HG03354 (cell line): Measurements from ENCODE around the gene AXIN1.
"Not testable (repeated sequence)": the region's sequence is repeated elsewhere in the genome, so short reads cannot be mapped to it uniquely, and the experiment has no call there.

Experiments used
- ATAC-seq: cut with Tn5 transposase; IDR thresholded peaks from one replicate; pipeline ENCODE4 v1.9.1; 2021; ENCODE audit warnings: mild to moderate bottlenecking; ENCODE audit not compliant: unreplicated experiment, poor library complexity, severe bottlenecking

AXIN1 gene

GRCh38 chr16:339680-340079 is 12.8 kb downstream of the AXIN1 start:
- ATAC-seq = no peak

DNA sequence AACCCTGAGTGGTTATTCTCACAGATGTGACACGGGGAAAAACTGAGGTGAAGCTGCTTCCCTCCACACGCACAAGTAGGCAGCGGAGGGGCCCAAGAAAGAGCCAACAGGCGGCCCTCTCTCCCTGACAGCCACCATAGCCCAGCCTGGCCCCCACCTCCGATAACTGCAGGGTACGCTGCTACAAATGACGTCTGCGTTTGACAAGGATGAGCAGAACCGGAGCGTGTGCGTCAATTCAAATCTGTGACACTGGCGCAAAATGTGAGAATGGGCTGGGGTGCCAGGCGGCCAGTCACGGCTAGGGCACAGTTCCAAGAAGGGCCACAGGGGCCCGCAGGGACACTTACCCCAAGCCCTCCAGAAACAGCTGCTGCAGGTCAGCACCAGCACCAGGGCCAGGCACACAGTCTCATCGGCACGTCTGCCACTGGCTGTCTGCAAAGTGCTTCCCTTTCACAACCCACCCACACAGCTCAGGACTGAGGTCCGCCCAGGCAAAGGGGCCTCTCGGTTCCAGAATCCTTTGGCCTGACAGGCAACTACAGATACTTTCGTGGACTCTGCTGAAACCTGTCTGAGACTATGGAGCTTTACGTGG is 14.4 kb downstream of the AXIN1 start:
- no peak for ATAC-seq

GRCh38 chr16:337437-337836 is 15.1 kb downstream of the AXIN1 start:
- no peak for ATAC-seq

- no peak for ATAC-seq
Observed at GRCh38 chr16:336269-336668, 16.3 kb downstream of the AXIN1 start.

GRCh38 chr16:334861-335632 is 17.5 kb downstream of the AXIN1 start:
- ATAC-seq = not testable (repeated sequence)

GRCh38 chr16:334164-334832 is 18.2 kb downstream of the AXIN1 start:
- ATAC-seq = not testable (repeated sequence)

GRCh38 chr16:333406-334094 is 19.0 kb downstream of the AXIN1 start:
- no peak for ATAC-seq

DNA sequence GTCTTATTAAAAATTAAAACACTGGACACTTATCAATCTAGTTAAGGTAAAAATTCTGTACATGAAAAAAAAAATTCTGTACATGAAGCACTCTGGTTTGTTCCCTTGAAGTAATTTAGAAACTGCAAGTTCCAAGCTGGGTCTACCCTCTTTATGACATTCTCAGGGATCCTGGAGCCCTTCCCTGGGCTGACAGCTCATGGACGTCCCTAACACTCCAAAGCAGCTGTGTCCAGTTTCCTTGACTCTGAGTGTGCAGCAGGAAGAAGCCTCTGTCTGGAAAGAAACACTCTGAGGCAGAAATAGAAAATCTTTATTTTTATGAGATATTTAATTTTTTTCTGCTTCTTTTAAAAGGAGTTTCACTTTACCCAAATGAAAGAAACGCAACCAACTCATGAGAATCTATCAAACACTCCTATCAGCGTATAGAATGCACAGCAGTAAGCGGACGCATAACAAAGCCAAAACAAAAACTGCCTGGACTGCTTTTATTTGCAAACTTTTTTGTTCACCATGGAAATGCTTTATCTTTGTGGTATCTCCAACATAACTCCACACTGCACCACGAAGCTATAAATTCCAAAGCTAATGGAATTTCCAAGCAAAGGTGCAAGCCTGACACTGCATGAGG is 21.2 kb downstream of the AXIN1 start:
- not testable (repeated sequence) for ATAC-seq

DNA sequence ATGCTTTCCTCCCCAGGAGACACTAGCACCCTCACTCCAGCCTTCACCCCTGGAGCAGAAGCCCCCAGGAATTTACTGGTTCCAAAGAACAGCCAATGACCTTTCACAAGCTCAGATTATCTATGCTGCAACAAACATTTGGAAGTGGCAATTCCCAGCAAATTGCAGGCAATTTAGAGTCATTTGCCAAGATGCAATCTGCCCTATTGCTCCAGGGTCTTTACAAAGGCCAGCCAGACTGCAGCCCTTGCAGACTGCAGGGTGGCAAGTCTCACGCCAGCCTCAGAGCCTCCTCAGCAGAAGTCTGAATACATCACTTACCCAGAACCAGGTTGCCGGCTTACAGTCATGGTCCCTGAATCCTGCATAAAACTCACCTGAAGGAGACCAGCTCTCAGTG is 21.8 kb downstream of the AXIN1 start:
- ATAC-seq = no peak

DNA sequence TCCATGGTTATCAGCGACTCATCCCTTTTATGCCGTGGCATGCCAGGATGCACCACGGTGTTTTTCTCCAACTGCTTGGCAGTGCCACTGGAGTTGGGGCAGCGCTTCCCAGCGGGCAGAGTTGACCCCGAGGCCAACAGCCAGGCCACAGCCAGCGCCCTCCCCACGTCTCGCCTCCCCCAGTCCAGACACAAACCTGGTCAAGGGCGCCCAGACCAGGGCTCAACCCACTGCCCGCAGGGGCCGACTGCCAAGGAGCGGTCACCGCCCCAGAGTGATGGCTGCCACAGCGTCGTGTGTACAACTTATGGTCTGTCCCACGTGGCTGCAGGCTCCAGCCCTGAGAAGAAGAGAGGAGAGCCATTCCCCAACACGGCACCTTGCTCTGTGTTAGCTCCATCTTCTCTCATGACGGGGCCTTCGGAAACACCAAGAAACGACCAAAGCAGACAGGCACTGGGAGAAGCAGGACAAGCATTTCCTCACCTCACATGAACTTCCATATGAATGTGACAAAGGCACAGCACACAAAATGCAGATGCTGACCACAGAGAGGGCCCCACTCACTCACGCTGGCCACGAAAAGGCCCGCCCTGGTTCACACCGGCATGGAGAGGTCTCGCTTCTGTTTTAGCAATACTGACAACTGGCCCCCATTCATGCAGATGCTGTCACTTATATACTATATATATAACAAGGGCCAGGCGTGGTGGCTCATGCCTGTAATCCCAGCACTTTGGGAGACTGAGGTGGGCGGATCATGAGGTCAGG is 27.0 kb downstream of the AXIN1 start:
- no peak for ATAC-seq

- ATAC-seq = no peak
Observed at GRCh38 chr16:324451-325334, 27.8 kb downstream of the AXIN1 start.

DNA sequence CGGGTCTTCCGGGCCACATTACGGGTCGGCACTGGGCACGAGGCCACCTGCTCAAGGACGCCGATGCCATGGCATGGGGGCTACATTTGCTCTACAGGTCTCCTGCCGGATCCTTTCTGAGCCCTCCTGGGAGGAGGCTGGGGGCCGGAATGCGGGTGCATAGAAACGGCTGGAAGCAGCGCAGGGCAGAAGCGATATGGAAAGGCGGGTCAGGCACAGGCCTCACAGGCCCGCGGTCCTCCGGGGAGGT is 28.4 kb downstream of the AXIN1 start:
- no peak for ATAC-seq

DNA sequence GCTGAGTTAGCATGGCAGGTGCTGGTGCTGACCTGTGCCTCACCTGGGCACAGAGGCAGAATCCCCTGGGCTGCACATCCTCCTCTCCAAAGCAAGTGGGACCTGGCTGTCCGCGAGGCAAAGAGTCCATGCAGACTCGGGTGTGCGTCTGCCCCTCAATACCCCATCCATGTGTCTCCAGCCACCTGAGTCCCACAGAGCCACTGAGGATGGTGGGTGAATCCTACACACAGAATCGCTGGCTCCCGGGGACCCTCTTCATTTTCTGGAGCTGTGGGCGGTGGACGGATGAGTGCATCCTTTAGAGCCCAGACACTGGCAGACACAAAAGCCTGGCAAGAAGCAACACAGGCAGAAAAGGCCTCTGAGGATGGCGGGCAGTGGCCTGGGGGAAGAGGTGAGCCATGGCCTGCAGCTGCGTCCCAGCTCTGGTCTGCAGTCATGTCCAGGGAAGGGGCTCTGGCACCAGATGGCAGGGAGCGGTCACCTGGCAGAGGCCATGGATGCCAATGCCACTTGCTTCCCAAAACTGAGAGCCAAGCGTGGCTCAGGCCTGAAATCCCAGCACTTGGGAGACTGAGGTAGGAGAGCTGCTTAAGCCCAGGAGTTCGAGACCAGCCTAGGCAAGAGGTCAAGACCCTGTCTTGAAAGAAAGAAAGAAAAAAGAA is 29.9 kb downstream of the AXIN1 start:
- ATAC-seq = no peak

- no peak for ATAC-seq
Observed at GRCh38 chr16:321532-321931, 31.0 kb downstream of the AXIN1 start.

- ATAC-seq = no peak
Observed at GRCh38 chr16:320206-320605, 32.3 kb downstream of the AXIN1 start.

DNA sequence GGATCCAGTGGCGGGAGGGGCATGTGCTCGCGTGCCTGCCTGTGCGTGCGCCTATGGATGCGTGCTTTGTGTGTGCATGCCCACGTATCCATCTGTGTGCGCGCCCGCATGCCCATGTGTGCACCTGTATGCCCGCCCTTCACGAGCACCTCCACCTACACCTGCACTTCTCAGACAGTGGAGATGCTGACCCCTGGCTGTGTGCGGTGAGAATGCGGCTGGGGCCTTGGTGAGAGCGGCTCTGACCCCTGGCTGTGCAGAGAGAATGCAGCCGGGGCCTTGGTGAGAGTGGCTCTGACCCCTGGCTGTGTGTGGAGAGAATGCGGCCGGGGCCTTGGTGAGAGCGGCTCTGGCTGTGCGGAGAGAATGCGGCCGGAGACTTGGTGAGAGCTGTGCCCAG is 33.9 kb downstream of the AXIN1 start:
- no peak for ATAC-seq

GRCh38 chr16:317583-317982 is 34.9 kb downstream of the AXIN1 start:
- no peak for ATAC-seq
